Activated naive CD4-positive, alpha-beta T cell treated with anti-CD3 and anti-CD28 coated beads, Interleukin-2, amount 10 ng/mL, durations not matched to agents 7 days and 5 days (primary cell): Measurements from ENCODE around the gene RFX8.
"Not testable (repeated sequence)": the region's sequence is repeated elsewhere in the genome, so short reads cannot be mapped to it uniquely, and the experiment has no call there.

Experiments
- CTCF ChIA-PET: fragments of 350-600 bp; sonication (Branson Sonifier 250); formaldehyde crosslinking; loops from one replicate; lab custom pipeline; 2021; ENCODE audit warnings: antibody characterized with exemption; lab: Charles Lee
- DNase-seq: peaks from one replicate; pipeline ENCODE4 v3.0.0-alpha.2; 2020
- H3K27ac Mint-ChIP-seq: one replicate; pipeline ENCODE4 v1.8.0; 2021; ENCODE audit warnings: mild to moderate bottlenecking, moderate library complexity, mixed read lengths
- H3K27me3 Mint-ChIP-seq: one replicate; pipeline ENCODE4 v1.8.0; 2021; ENCODE audit warnings: mild to moderate bottlenecking, mixed read lengths
- H3K36me3 Mint-ChIP-seq: one replicate; pipeline ENCODE4 v1.8.0; 2021; ENCODE audit warnings: mixed read lengths
- H3K4me1 Mint-ChIP-seq: one replicate; pipeline ENCODE4 v1.8.0; 2021; ENCODE audit warnings: mixed read lengths
- H3K4me3 Mint-ChIP-seq: one replicate; pipeline ENCODE4 v1.8.0; 2021; ENCODE audit warnings: mild to moderate bottlenecking, moderate library complexity, mixed read lengths
- H3K9me3 Mint-ChIP-seq: one replicate; pipeline ENCODE4 v1.8.0; 2021; ENCODE audit warnings: mixed read lengths

Gene RFX8

GRCh38 chr2:101504744-101505143 lies 29.8 kb upstream of the RFX8 start:
- CTCF ChIA-PET, result not testable (repeated sequence)

GRCh38 chr2:101502095-101502494 lies 27.2 kb upstream of the RFX8 start:
- Mint-ChIP-seq H3K4me1 (peaks cover 15% of the 10 kb centered on the region), H3K27me3 (no peaks in the 10 kb centered on the region), H3K4me3 (no peak overlapping the region), H3K9me3 (no peaks in the 10 kb centered on the region), H3K27ac (no peak overlapping the region), H3K36me3 (no peaks in the 10 kb centered on the region)
- CTCF ChIA-PET, result interaction anchor here (0.6 to 1.9 kb wide), 3 partner anchors 28 to 136 kb away, joined by 3 to 5 read pairs (median 3); partner anchors contain the start of gene RFX8
- DNase-seq, result peak; percentile 40

More at GRCh38 chr2:101504744-101505143, 29.8 kb upstream of the RFX8 start:
- not testable (repeated sequence) for H3K27me3 Mint-ChIP-seq, DNase-seq, H3K36me3 Mint-ChIP-seq, H3K9me3 Mint-ChIP-seq, H3K27ac Mint-ChIP-seq, H3K4me3 Mint-ChIP-seq
- H3K4me1 Mint-ChIP-seq, result peaks cover 15% of the 10 kb centered on the region

- peaks cover 15% of the 10 kb centered on the region for H3K4me1 Mint-ChIP-seq
- no peak overlapping the region for H3K27ac Mint-ChIP-seq
- no peak for DNase-seq
- H3K36me3 Mint-ChIP-seq, result no peaks in the 10 kb centered on the region
- H3K27me3 Mint-ChIP-seq, result no peaks in the 10 kb centered on the region
- no peak overlapping the region for H3K4me3 Mint-ChIP-seq
- CTCF ChIA-PET, result interaction anchor here (0.6 to 1.9 kb wide), 3 partner anchors 10 to 119 kb away, joined by 3 to 5 read pairs (median 5); partner anchors contain the start of gene RFX8
- H3K9me3 Mint-ChIP-seq, result no peaks in the 10 kb centered on the region
Observed at GRCh38 chr2:101501443-101501842, 26.5 kb upstream of the RFX8 start.

- H3K9me3 Mint-ChIP-seq, result no peaks in the 10 kb centered on the region
- no peak overlapping the region for H3K4me3 Mint-ChIP-seq
- H3K36me3 Mint-ChIP-seq, result no peaks in the 10 kb centered on the region
- H3K4me1 Mint-ChIP-seq, result peaks cover 15% of the 10 kb centered on the region
- no peaks in the 10 kb centered on the region for H3K27me3 Mint-ChIP-seq
- no peak overlapping the region for H3K27ac Mint-ChIP-seq
- CTCF ChIA-PET, result interaction anchor here (1.3 kb wide), 1 partner anchor 9 kb away, joined by 5 read pairs; no protein-coding TSS in a partner anchor
- DNase-seq, result no peak
Observed at GRCh38 chr2:101500860-101501259, 25.9 kb upstream of the RFX8 start.

- Mint-ChIP-seq H3K4me3 (no peak overlapping the region), H3K27me3 (no peaks in the 10 kb centered on the region), H3K9me3 (no peaks in the 10 kb centered on the region), H3K36me3 (no peaks in the 10 kb centered on the region), H3K4me1 (peaks cover 15% of the 10 kb centered on the region), H3K27ac (no peak overlapping the region)
- no peak for DNase-seq
- CTCF ChIA-PET, result no interaction called here
Observed at GRCh38 chr2:101500180-101500579, 25.3 kb upstream of the RFX8 start.

- H3K4me1 Mint-ChIP-seq, result peaks cover 2% of the 10 kb centered on the region
- no peak for DNase-seq
- no peak overlapping the region for H3K27ac Mint-ChIP-seq
- H3K36me3 Mint-ChIP-seq, result no peaks in the 10 kb centered on the region
- no peaks in the 10 kb centered on the region for H3K9me3 Mint-ChIP-seq
- no peak overlapping the region for H3K4me3 Mint-ChIP-seq
- no peaks in the 10 kb centered on the region for H3K27me3 Mint-ChIP-seq
- CTCF ChIA-PET, result no interaction called here
Observed at GRCh38 chr2:101496279-101496678, 21.4 kb upstream of the RFX8 start.

- no peak for DNase-seq
- no peak overlapping the region for H3K27ac Mint-ChIP-seq
- H3K9me3 Mint-ChIP-seq, result no peaks in the 10 kb centered on the region
- H3K27me3 Mint-ChIP-seq, result no peaks in the 10 kb centered on the region
- CTCF ChIA-PET, result no interaction called here
- H3K4me1 Mint-ChIP-seq, result no peaks in the 10 kb centered on the region
- no peak overlapping the region for H3K4me3 Mint-ChIP-seq
- no peaks in the 10 kb centered on the region for H3K36me3 Mint-ChIP-seq
Observed at GRCh38 chr2:101492936-101493473, 18.1 kb upstream of the RFX8 start.

- CTCF ChIA-PET, result no interaction called here
- H3K4me3 Mint-ChIP-seq, result no peak overlapping the region
- H3K27me3 Mint-ChIP-seq, result no peaks in the 10 kb centered on the region
- H3K4me1 Mint-ChIP-seq, result peaks cover 16% of the 10 kb centered on the region
- no peaks in the 10 kb centered on the region for H3K9me3 Mint-ChIP-seq
- no peak overlapping the region for H3K27ac Mint-ChIP-seq
- no peaks in the 10 kb centered on the region for H3K36me3 Mint-ChIP-seq
- no peak for DNase-seq
Observed at GRCh38 chr2:101486994-101487393, 12.1 kb upstream of the RFX8 start.

GRCh38 chr2:101486258-101486701 lies 11.4 kb upstream of the RFX8 start:
- Mint-ChIP-seq H3K4me1 (peaks cover 16% of the 10 kb centered on the region), H3K9me3 (no peaks in the 10 kb centered on the region), H3K36me3 (no peaks in the 10 kb centered on the region), H3K27ac (no peak overlapping the region), H3K4me3 (no peak overlapping the region), H3K27me3 (peaks cover 3% of the 10 kb centered on the region)
- CTCF ChIA-PET, result interaction anchor here (1.0 kb wide), 1 partner anchor 70 kb away, joined by 3 read pairs; no protein-coding TSS in a partner anchor
- DNase-seq, result peak; percentile 34

- CTCF ChIA-PET, result interaction anchor here (1.0 kb wide), 1 partner anchor 70 kb away, joined by 3 read pairs; no protein-coding TSS in a partner anchor
- Mint-ChIP-seq H3K4me1 (peaks cover 16% of the 10 kb centered on the region), H3K27me3 (peaks cover 5% of the 10 kb centered on the region), H3K36me3 (no peaks in the 10 kb centered on the region), H3K27ac (no peak overlapping the region), H3K4me3 (no peak overlapping the region), H3K9me3 (no peaks in the 10 kb centered on the region)
- no peak for DNase-seq
Observed at GRCh38 chr2:101485856-101486255, 10.9 kb upstream of the RFX8 start.

GRCh38 chr2:101480764-101481163 lies 5.9 kb upstream of the RFX8 start:
- CTCF ChIA-PET, result no interaction called here
- H3K9me3 Mint-ChIP-seq, result no peaks in the 10 kb centered on the region
- H3K27me3 Mint-ChIP-seq, result peaks cover 25% of the 10 kb centered on the region
- peaks cover 21% of the 10 kb centered on the region for H3K4me1 Mint-ChIP-seq
- no peak overlapping the region for H3K27ac Mint-ChIP-seq
- H3K36me3 Mint-ChIP-seq, result no peaks in the 10 kb centered on the region
- DNase-seq, result no peak
- H3K4me3 Mint-ChIP-seq, result no peak overlapping the region

- Mint-ChIP-seq H3K9me3 (no peaks in the 10 kb centered on the region), H3K36me3 (no peaks in the 10 kb centered on the region), H3K4me1 (peaks cover 30% of the 10 kb centered on the region), H3K4me3 (no peak overlapping the region), H3K27ac (no peak overlapping the region), H3K27me3 (peaks cover 25% of the 10 kb centered on the region)
- CTCF ChIA-PET, result no interaction called here
- DNase-seq, result no peak
Observed at GRCh38 chr2:101479810-101480209, 4.9 kb upstream of the RFX8 start.

GRCh38 chr2:101479328-101479727 lies 4.4 kb upstream of the RFX8 start:
- no peak for DNase-seq
- CTCF ChIA-PET, result no interaction called here
- H3K36me3 Mint-ChIP-seq, result no peaks in the 10 kb centered on the region
- no peak overlapping the region for H3K4me3 Mint-ChIP-seq
- no peak overlapping the region for H3K27ac Mint-ChIP-seq
- no peaks in the 10 kb centered on the region for H3K9me3 Mint-ChIP-seq
- peaks cover 32% of the 10 kb centered on the region for H3K4me1 Mint-ChIP-seq
- peaks cover 25% of the 10 kb centered on the region for H3K27me3 Mint-ChIP-seq

- H3K27ac Mint-ChIP-seq, result no peak overlapping the region
- H3K36me3 Mint-ChIP-seq, result no peaks in the 10 kb centered on the region
- peaks cover 36% of the 10 kb centered on the region for H3K4me1 Mint-ChIP-seq
- no peak for DNase-seq
- CTCF ChIA-PET, result no interaction called here
- peaks cover 25% of the 10 kb centered on the region for H3K27me3 Mint-ChIP-seq
- H3K4me3 Mint-ChIP-seq, result no peak overlapping the region
- H3K9me3 Mint-ChIP-seq, result no peaks in the 10 kb centered on the region
Observed at GRCh38 chr2:101478181-101479001, 3.5 kb upstream of the RFX8 start.

GRCh38 chr2:101477556-101477955 lies 2.6 kb upstream of the RFX8 start:
- H3K36me3 Mint-ChIP-seq, result no peaks in the 10 kb centered on the region
- H3K27me3 Mint-ChIP-seq, result peaks cover 25% of the 10 kb centered on the region
- DNase-seq, result no peak
- H3K4me1 Mint-ChIP-seq, result peaks cover 44% of the 10 kb centered on the region
- H3K9me3 Mint-ChIP-seq, result no peaks in the 10 kb centered on the region
- no peak overlapping the region for H3K27ac Mint-ChIP-seq
- CTCF ChIA-PET, result no interaction called here
- no peak overlapping the region for H3K4me3 Mint-ChIP-seq
